Epithelial cell of proximal tubule (primary cell): ENCODE measurements around the gene BEAN1. TPM values are rescaled to one million over a fixed set of nuclear protein-coding genes. Genes with fewer than 3 reads are reported as not detected.
A peak's percentile ranks its signal among the peaks of the same experiment; 100 is the strongest.

Experiments
- DNase-seq: peaks from one replicate; pipeline ENCODE4 v3.0.0-alpha.2; 2011; ENCODE audit warnings: low read depth
- H3K4me3 ChIP-seq: 2 replicates; pipeline ENCODE4 v1.5.1; 2011; ENCODE audit warnings: low read depth, mild to moderate bottlenecking, low read length
- total RNA-seq: library from RNA; depleted of rRNA; stranded (reverse); fragments of >200 nt; gene quantifications from 2 replicates; pipeline ENCODE4 v1.2.3, GENCODE V29; 2015
- TF ChIP-seq, protein P1 (sequence below): conservative IDR thresholded peaks from 2 replicates; pipeline ENCODE4 v1.5.1; 2012; ENCODE audit warnings: low read depth, mild to moderate bottlenecking, low read length

BEAN1 gene
- total RNA-seq, 1 donor from 2014 or later = 7.0 TPM

- DNase-seq = no peak
- TF ChIP-seq, protein P1, sequence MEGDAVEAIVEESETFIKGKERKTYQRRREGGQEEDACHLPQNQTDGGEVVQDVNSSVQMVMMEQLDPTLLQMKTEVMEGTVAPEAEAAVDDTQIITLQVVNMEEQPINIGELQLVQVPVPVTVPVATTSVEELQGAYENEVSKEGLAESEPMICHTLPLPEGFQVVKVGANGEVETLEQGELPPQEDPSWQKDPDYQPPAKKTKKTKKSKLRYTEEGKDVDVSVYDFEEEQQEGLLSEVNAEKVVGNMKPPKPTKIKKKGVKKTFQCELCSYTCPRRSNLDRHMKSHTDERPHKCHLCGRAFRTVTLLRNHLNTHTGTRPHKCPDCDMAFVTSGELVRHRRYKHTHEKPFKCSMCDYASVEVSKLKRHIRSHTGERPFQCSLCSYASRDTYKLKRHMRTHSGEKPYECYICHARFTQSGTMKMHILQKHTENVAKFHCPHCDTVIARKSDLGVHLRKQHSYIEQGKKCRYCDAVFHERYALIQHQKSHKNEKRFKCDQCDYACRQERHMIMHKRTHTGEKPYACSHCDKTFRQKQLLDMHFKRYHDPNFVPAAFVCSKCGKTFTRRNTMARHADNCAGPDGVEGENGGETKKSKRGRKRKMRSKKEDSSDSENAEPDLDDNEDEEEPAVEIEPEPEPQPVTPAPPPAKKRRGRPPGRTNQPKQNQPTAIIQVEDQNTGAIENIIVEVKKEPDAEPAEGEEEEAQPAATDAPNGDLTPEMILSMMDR = no peak
- H3K4me3 ChIP-seq = peak overlapping the region; percentile 66
Observed at GRCh38 chr16:66428682-66429251, 1.7 kb downstream of the BEAN1 start.

- TF ChIP-seq, protein P1 = peak; percentile 22
- no peak overlapping the region for H3K4me3 ChIP-seq
- DNase-seq = no peak
Observed at GRCh38 chr16:66429290-66429962, 2.3 kb downstream of the BEAN1 start.

DNA sequence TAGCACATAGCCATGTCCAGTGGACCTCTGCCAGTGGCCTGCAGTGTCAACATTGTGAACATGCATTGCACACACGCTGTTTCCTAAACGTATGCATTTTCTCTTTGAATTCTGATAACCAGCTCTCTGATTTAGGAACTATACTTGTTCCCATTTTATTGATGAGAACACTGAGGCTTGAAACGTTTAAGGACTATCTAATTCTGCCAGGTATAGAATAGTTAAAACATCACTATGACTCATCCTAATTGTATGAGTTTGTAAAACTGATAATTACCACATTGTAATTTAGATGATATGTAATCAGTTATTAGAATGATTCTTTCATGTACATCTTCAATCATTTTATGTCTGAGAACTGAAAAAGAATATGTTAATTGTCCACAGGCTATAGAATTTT is 3.1 kb downstream of the BEAN1 start:
- DNase-seq = no peak
- H3K4me3 ChIP-seq = no peak overlapping the region
- TF ChIP-seq, protein P1 = no peak

DNA sequence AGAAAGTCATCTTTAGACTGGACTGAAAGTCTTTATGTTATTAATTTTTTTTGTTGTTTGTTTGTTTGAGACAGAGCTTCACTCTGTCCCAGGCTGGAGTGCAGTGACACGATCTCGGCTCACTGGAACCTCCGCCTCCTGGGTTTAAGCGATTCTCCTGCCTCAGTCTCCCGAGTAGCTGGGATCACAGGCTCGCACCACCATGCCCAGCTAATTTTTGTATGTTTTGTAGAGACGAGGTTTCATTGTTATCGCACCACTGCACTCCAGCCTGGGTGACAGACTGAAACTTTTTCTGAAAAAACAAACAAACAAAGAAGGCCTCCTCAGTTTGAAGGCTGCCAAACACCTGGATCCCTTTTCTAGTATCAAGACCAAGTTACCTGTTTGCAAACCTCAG is 4.7 kb downstream of the BEAN1 start:
- no peak for DNase-seq
- TF ChIP-seq, protein P1 = no peak
- no peak overlapping the region for H3K4me3 ChIP-seq

DNA sequence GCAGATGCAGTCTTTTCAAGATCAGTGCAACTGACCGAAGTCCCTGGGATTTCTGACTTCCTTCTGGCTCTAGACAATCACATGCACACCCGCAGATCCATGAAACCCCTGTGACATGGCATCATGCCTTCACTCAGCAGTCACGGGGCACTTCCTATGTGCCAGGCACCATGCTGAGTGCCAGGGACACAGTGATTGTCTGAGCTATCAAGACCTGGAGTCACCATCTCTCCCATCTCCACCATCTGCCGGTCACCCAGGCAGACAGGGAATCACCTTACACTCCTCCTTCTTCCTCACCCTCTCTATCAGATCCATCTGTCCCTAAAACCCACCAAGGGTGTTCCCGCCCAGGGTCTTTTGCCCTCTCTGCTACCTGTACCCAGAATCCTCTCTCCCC is 5.3 kb downstream of the BEAN1 start:
- no peak overlapping the region for H3K4me3 ChIP-seq
- TF ChIP-seq, protein P1 = no peak
- no peak for DNase-seq

DNA sequence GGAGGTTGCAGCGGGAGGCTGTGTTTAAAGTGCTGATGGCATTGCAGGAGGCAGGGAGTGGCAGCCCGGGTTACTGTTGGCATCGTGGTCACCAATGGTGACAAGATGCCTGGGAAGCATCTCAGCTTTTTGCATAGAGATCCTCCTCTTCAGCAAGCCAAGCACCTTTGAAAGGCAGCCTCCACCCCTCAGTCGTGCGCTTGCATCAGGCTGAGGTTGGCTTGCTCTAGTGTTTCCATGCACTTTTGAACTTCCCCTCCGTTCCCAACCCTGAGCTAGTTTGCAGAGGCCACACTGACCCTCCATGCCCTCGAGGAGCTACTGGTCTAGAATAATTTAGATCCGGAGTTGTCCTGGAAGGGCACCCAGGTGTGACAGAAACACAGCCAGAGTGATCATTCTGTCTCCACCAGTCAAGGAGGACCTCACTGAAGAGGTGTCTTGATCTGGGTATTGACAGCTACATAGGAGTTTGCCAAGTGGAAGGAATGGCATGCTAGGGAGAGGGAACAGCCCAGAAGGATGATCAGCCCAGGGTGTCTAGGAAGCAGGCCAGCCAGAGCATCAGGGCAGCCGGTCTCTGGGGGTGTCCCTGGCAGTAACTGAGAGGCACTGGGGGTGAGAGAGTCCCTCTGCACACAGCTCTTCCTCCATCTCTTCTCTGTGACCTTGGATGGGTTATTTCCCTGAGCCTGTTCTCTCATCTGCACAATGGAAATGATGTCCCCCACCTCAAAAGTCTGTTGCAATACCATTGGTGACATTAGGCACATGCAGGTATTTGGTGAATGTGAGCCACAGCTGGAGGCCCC is 7.7 kb downstream of the BEAN1 start:
- TF ChIP-seq, protein P1 = no peak
- no peak overlapping the region for H3K4me3 ChIP-seq
- DNase-seq = no peak
